ENCODE measurements around the gene ADCY9. TPM values are rescaled to one million over a fixed set of nuclear protein-coding genes. Genes with fewer than 3 reads are reported as not detected.

The ADCY9 gene
- total and polyA plus RNA-seq, 8 donors = 6.6 to 20.9 (median 18.0) TPM

- H3K27ac ChIP-seq = peak overlapping the region in 2 of 4 donors; percentile 81 to 89
- DNase-seq (no peak), FAIRE-seq (no peak)
These were observed 157.1 kb downstream of the ADCY9 start for GRCh38 chr16:3959148-3959547.

GRCh38 chr16:3957344-3957980 lies 158.8 kb downstream of the ADCY9 start:
- 67 to 71% methylated on average over 23 of the region's 23 CpGs for WGBS, 2 donors
- intact Hi-C loops (cut with DNase I) = no loop called here
- TF ChIP-seq, protein P1, sequence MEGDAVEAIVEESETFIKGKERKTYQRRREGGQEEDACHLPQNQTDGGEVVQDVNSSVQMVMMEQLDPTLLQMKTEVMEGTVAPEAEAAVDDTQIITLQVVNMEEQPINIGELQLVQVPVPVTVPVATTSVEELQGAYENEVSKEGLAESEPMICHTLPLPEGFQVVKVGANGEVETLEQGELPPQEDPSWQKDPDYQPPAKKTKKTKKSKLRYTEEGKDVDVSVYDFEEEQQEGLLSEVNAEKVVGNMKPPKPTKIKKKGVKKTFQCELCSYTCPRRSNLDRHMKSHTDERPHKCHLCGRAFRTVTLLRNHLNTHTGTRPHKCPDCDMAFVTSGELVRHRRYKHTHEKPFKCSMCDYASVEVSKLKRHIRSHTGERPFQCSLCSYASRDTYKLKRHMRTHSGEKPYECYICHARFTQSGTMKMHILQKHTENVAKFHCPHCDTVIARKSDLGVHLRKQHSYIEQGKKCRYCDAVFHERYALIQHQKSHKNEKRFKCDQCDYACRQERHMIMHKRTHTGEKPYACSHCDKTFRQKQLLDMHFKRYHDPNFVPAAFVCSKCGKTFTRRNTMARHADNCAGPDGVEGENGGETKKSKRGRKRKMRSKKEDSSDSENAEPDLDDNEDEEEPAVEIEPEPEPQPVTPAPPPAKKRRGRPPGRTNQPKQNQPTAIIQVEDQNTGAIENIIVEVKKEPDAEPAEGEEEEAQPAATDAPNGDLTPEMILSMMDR (IDR thresholded peaks at IDR 0.05) = no peak

More at GRCh38 chr16:3959148-3959547, 157.1 kb downstream of the ADCY9 start:
- no peak overlapping the region for H3K4me3 ChIP-seq
- peaks cover 5 to 7% (median 6%) of the 10 kb centered on the region in 3 donors for H3K4me1 ChIP-seq
- no peaks in the 10 kb centered on the region for H3K36me3 ChIP-seq
- intact Hi-C loops (cut with DNase I) = no loop called here
- ATAC-seq = peak in 3 of 4 donors; percentile 2 to 24 (median 9)
- H3K27me3 ChIP-seq = no peaks in the 10 kb centered on the region
- 44 to 50% methylated on average over 3 of the region's 3 CpGs for WGBS, 2 donors
- H3K9me3 ChIP-seq = no peaks in the 10 kb centered on the region
- TF ChIP-seq, protein P1 (IDR thresholded peaks at IDR 0.05) = no peak

GRCh38 chr16:3954411-3954921 lies 161.8 kb downstream of the ADCY9 start:
- intact Hi-C loops (cut with DNase I) = no loop called here
- FAIRE-seq (no peak), DNase-seq (no peak), ATAC-seq (no peak)
- Histone ChIP-seq H3K9me3 (no peaks in the 10 kb centered on the region), H3K36me3 (no peaks in the 10 kb centered on the region), H3K4me3 (no peak overlapping the region), H3K27me3 (no peaks in the 10 kb centered on the region), H3K27ac (no peak overlapping the region), H3K4me1 (peaks cover 0 to 2% (median 1%) of the 10 kb centered on the region in 3 donors)
- 76 to 81% methylated on average over 15 of the region's 15 CpGs for WGBS, 2 donors
- TF ChIP-seq, protein P1 (IDR thresholded peaks at IDR 0.05) = no peak

More at GRCh38 chr16:3957344-3957980, 158.8 kb downstream of the ADCY9 start:
- ATAC-seq (no peak), DNase-seq (peak in 1 of 6 donors; percentile 29), FAIRE-seq (no peak)
- H3K4me1 ChIP-seq = peaks cover 5 to 7% (median 6%) of the 10 kb centered on the region in 3 donors
- H3K4me3 ChIP-seq = no peak overlapping the region
- H3K27ac ChIP-seq = no peak overlapping the region
- no peaks in the 10 kb centered on the region for H3K36me3 ChIP-seq
- no peaks in the 10 kb centered on the region for H3K27me3 ChIP-seq
- no peaks in the 10 kb centered on the region for H3K9me3 ChIP-seq

DNA sequence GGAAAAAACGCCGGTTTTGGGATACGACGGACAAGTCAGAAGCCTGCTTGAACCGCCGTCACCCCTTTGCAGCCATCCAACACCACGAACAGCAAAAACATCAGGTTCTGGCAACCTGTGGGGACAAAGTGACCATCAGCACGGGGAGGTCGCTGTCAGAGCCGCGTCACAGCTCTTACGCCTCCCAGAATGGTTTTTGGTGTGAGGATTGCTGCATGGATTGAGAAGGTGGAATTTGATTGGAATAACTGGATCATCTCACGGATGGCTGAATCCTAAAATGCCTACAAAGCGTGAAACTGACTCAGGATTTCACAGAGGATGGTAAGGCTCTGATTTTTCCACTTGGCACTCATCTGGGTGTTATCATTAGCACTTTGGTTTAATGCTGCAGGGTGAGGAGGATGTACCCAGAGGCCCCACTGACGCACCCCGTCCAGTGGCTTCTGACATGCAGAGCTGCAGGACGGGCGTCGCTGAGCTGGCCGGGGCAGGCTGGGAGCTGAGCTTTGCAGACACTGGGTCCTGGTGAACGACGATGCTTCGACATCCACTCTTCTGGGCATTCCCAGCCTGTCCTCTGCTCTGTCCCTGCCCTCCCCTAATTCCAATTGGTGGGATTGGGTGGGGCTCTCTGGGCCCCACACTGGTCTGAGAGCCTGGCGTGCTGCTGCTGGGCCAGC lies 162.4 kb downstream of the ADCY9 start:
- intact Hi-C loops (cut with DNase I) = no loop called here
- Histone ChIP-seq H3K9me3 (no peaks in the 10 kb centered on the region), H3K27ac (no peak overlapping the region), H3K4me3 (no peak overlapping the region), H3K27me3 (no peaks in the 10 kb centered on the region), H3K4me1 (no peaks in the 10 kb centered on the region), H3K36me3 (no peaks in the 10 kb centered on the region)
- DNase-seq (no peak), FAIRE-seq (no peak), ATAC-seq (peak in 1 of 4 donors; percentile 15)
- 89 to 91% methylated on average over 24 of the region's 24 CpGs for WGBS, 2 donors
- TF ChIP-seq, protein P1 (IDR thresholded peaks at IDR 0.05) = no peak
